GM13976 (cell line): ENCODE data around the gene HCFC1.

Experiments
- DNase-seq: peaks from one replicate; pipeline ENCODE4 v3.0.0; 2012; ENCODE audit warnings: low spot score
- CTCF ChIP-seq: IDR thresholded peaks from 2 replicates; pipeline ENCODE4 v1.5.1; 2012; ENCODE audit warnings: borderline replicate concordance, mild to moderate bottlenecking; ENCODE audit not compliant: insufficient read depth; ENCODE audit errors: extremely low read depth, missing control alignments, control extremely low read depth
- in situ Hi-C: fragments of 300-500 bp; cut with MboI; formaldehyde crosslinking; loops from one replicate; pipeline ENCODE4 v1.12.0; 2022; ENCODE audit warnings: low sequenced_read_pairs, mixed read lengths, inconsistent platforms; ENCODE audit not compliant: unreplicated experiment

HCFC1 gene

GRCh38 chrX:154013001-154013421, 41.4 kb upstream of the HCFC1 start:
- no peak for TF ChIP-seq CTCF
- no peak for DNase-seq
- in situ Hi-C loops, result loop anchor here (25.0 kb wide), 1 partner anchor 524 kb away; the partner anchor contains the start of genes G6PD and IKBKG

- DNase-seq, result no peak
- in situ Hi-C loops, result loop anchor here (25.0 kb wide), 1 partner anchor 525 kb away; the partner anchor contains the start of genes G6PD and IKBKG
- no peak for TF ChIP-seq CTCF
These were observed 40.8 kb upstream of the HCFC1 start for GRCh38 chrX:154012336-154012991.

- in situ Hi-C loops, result loop anchor here (25.0 kb wide), 1 partner anchor 526 kb away; the partner anchor contains the start of genes G6PD and IKBKG
- TF ChIP-seq CTCF, result no peak
These were observed 40.0 kb upstream of the HCFC1 start for GRCh38 chrX:154011376-154012335.

GRCh38 chrX:154010330-154011087, 38.9 kb upstream of the HCFC1 start:
- TF ChIP-seq CTCF, result no peak
- DNase-seq, result no peak
- in situ Hi-C loops, result loop anchor here (25.0 kb wide), 1 partner anchor 527 kb away; the partner anchor contains the start of genes G6PD and IKBKG

More at GRCh38 chrX:154011376-154012335, 40.0 kb upstream of the HCFC1 start:
- no peak for DNase-seq

GRCh38 chrX:154008521-154008920, 36.9 kb upstream of the HCFC1 start:
- in situ Hi-C loops, result loop anchor here (25.0 kb wide), 1 partner anchor 529 kb away; the partner anchor contains the start of genes G6PD and IKBKG
- no peak for TF ChIP-seq CTCF
- no peak for DNase-seq
